ENCODE data around the gene TANC2.

The TANC2 gene

GRCh38 chr17:62925267-62925836, 40.7 kb upstream of the TANC2 start:
- no peak for DNase-seq (ENCODE audit: low spot score)
- no peak for TF ChIP-seq CTCF (IDR thresholded peaks at IDR 0.05; ENCODE audit: extremely low read depth, missing control alignments)

- no peak for DNase-seq (ENCODE audit: low spot score)
Observed at GRCh38 chr17:62927083-62927482, 39.0 kb upstream of the TANC2 start.

DNA sequence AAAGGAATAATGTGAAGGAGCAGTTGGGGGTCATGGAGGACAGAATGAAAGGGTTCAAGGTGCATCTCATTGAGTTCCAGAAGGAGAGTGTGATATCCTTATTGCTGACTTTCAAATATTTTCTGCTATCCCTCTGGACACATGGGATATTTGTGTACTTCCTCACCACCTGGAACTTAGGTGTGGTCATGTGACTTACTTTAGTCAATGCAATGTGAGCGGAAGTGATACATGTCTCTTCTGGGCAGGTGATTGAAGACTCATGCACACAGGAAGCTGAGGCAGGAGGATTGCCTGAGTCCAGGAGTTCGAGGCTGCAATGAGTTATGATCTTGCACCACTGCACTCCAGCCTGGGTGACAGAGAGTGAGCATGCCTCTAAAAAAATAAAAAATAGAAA, 36.7 kb upstream of the TANC2 start:
- DNase-seq (ENCODE audit: low spot score) = no peak
- TF ChIP-seq CTCF (IDR thresholded peaks at IDR 0.05; ENCODE audit: extremely low read depth, missing control alignments) = no peak

More at GRCh38 chr17:62927083-62927482, 39.0 kb upstream of the TANC2 start:
- no peak for TF ChIP-seq CTCF (IDR thresholded peaks at IDR 0.05; ENCODE audit: extremely low read depth, missing control alignments)

DNA sequence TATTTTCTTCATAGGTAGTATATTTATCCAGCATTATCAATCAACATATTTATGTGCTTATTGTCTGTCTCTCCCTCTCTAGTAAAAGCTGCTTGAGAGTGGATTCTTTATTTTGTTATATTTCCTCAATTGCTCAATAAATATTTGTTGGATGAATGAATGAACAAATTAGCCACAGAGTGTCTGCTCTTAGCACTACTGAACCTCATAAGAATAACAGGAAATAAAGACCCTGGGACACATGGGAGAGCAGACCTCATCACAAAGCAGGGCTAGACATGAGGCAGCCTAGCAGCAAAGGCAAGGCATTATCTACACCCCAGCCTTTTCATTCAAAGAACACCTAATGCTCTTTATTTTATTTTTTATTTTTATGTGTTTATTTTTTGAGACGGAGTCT, 34.9 kb upstream of the TANC2 start:
- DNase-seq (ENCODE audit: low spot score) = no peak
- TF ChIP-seq CTCF (IDR thresholded peaks at IDR 0.05; ENCODE audit: extremely low read depth, missing control alignments) = no peak

GRCh38 chr17:62933501-62934385, 32.3 kb upstream of the TANC2 start:
- no peak for DNase-seq (ENCODE audit: low spot score)
- no peak for TF ChIP-seq CTCF (IDR thresholded peaks at IDR 0.05; ENCODE audit: extremely low read depth, missing control alignments)

GRCh38 chr17:62935098-62935497, 30.9 kb upstream of the TANC2 start:
- no peak for TF ChIP-seq CTCF (IDR thresholded peaks at IDR 0.05; ENCODE audit: extremely low read depth, missing control alignments)
- DNase-seq (ENCODE audit: low spot score) = no peak

DNA sequence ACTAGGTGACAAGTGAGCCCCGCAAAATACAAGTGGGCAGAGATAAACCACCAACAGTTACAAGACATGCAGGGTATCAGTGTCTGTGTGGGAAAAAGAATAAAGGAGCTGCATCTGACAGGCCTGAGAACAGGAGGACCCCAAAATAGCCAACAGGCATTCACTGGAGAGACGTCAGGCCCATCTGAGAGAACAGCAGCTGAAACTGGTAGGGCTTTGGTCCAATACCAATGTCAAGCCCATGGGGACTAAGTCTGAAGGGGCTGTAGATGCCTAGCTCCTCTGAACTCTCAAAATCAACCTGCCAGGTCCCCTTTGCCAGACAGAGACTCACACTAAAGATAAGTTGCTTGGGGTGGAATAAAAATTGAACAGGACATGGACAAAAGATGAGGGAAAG, 30.5 kb upstream of the TANC2 start:
- no peak for TF ChIP-seq CTCF (IDR thresholded peaks at IDR 0.05; ENCODE audit: extremely low read depth, missing control alignments)
- no peak for DNase-seq (ENCODE audit: low spot score)

Data from GM20000 (cell line).